Measurements from ENCODE around the gene EPSTI1. TPM values are rescaled to one million over a fixed set of nuclear protein-coding genes. Genes with fewer than 3 reads are reported as not detected.

EPSTI1 gene
- total RNA-seq, 1 donor from 2014 or later: 13.2 TPM

DNA sequence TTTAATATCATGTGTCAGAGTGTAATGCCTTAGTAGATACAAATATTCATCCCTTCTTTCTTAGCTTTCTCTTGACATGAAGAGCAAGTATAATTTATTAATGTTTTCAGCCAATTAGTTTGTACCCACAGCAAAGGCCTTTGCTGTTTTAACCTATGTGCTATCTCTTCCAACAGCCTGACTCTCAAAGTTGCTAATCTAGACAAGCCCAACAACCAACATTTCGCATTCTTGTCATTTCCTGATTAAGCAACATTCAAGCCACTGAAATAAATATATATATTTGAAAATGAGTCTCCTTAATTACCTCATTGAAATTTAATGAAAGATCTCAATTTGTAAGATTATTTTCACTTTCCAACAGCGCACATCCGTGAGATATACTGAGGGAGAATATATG is 18.5 kb downstream of the EPSTI1 start:
- H3K9me3 Mint-ChIP-seq (ENCODE audit: unreplicated experiment): peaks cover 3% of the 10 kb centered on the region

GRCh38 chr13:42971691-42972347 is 20.2 kb downstream of the EPSTI1 start:
- H3K4me1 Mint-ChIP-seq (ENCODE audit: unreplicated experiment): peaks cover 29% of the 10 kb centered on the region
- H3K4me3 Mint-ChIP-seq (ENCODE audit: unreplicated experiment): no peak overlapping the region
- DNase-seq (ENCODE audit: extremely low spot score, unreplicated experiment): no peak
- no peaks in the 10 kb centered on the region for H3K36me3 Mint-ChIP-seq (ENCODE audit: unreplicated experiment)
- no peak overlapping the region for H3K27ac Mint-ChIP-seq (ENCODE audit: unreplicated experiment)
- no peaks in the 10 kb centered on the region for H3K9me3 Mint-ChIP-seq (ENCODE audit: unreplicated experiment)
- TF ChIP-seq, protein P1, sequence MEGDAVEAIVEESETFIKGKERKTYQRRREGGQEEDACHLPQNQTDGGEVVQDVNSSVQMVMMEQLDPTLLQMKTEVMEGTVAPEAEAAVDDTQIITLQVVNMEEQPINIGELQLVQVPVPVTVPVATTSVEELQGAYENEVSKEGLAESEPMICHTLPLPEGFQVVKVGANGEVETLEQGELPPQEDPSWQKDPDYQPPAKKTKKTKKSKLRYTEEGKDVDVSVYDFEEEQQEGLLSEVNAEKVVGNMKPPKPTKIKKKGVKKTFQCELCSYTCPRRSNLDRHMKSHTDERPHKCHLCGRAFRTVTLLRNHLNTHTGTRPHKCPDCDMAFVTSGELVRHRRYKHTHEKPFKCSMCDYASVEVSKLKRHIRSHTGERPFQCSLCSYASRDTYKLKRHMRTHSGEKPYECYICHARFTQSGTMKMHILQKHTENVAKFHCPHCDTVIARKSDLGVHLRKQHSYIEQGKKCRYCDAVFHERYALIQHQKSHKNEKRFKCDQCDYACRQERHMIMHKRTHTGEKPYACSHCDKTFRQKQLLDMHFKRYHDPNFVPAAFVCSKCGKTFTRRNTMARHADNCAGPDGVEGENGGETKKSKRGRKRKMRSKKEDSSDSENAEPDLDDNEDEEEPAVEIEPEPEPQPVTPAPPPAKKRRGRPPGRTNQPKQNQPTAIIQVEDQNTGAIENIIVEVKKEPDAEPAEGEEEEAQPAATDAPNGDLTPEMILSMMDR (IDR thresholded peaks at IDR 0.05): no peak
- no peaks in the 10 kb centered on the region for H3K27me3 Mint-ChIP-seq (ENCODE audit: unreplicated experiment)

More for the DNA sequence above, 18.5 kb downstream of the EPSTI1 start:
- Mint-ChIP-seq H3K36me3 (ENCODE audit: unreplicated experiment) (peaks cover 3% of the 10 kb centered on the region), H3K27ac (ENCODE audit: unreplicated experiment) (no peak overlapping the region), H3K4me1 (ENCODE audit: unreplicated experiment) (peaks cover 23% of the 10 kb centered on the region), H3K27me3 (ENCODE audit: unreplicated experiment) (no peaks in the 10 kb centered on the region), H3K4me3 (ENCODE audit: unreplicated experiment) (no peak overlapping the region)
- TF ChIP-seq, protein P1 (IDR thresholded peaks at IDR 0.05): no peak
- DNase-seq (ENCODE audit: extremely low spot score, unreplicated experiment): no peak

- H3K9me3 Mint-ChIP-seq (ENCODE audit: unreplicated experiment): no peaks in the 10 kb centered on the region
- H3K36me3 Mint-ChIP-seq (ENCODE audit: unreplicated experiment): no peaks in the 10 kb centered on the region
- no peak for DNase-seq (ENCODE audit: extremely low spot score, unreplicated experiment)
- H3K4me1 Mint-ChIP-seq (ENCODE audit: unreplicated experiment): peaks cover 29% of the 10 kb centered on the region
- H3K4me3 Mint-ChIP-seq (ENCODE audit: unreplicated experiment): no peak overlapping the region
- TF ChIP-seq, protein P1 (IDR thresholded peaks at IDR 0.05): peak; percentile 69
- no peaks in the 10 kb centered on the region for H3K27me3 Mint-ChIP-seq (ENCODE audit: unreplicated experiment)
- peak overlapping the region; percentile 47 for H3K27ac Mint-ChIP-seq (ENCODE audit: unreplicated experiment)
These were observed 21.0 kb downstream of the EPSTI1 start for GRCh38 chr13:42970824-42971690.

DNA sequence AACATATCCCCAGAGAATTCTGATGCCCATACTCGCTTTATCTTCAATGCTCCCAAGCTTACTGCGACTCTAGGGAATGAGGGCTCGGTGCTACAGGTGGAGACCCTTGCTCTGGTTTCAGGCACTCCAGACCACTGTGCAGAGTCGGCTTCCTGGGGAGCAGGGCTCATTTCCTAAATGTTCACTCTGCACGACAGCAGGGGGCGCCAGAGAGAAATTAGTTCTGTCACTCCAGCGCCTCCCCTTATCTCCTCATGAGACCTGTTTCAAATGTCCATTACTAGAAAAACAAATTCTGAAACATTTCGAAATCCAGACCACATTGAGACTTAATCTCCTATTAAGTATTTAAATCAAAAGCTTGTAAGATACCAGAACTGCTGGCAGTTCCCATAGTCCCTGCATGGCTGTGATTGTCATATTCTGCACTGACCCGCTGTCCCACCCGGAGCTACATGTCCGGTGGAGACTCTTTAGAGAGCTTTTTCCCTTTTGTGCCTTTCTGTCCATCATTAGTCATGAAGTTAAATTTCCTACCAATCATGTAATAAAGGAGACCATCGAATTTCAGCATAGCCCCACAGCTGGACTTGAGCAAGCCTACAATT is 22.4 kb downstream of the EPSTI1 start:
- peak overlapping the region; percentile 69 for H3K27ac Mint-ChIP-seq (ENCODE audit: unreplicated experiment)

More for the DNA sequence above, 22.4 kb downstream of the EPSTI1 start:
- H3K36me3 Mint-ChIP-seq (ENCODE audit: unreplicated experiment): no peaks in the 10 kb centered on the region
- H3K9me3 Mint-ChIP-seq (ENCODE audit: unreplicated experiment): no peaks in the 10 kb centered on the region
- TF ChIP-seq, protein P1 (IDR thresholded peaks at IDR 0.05): peak; percentile 82
- no peaks in the 10 kb centered on the region for H3K27me3 Mint-ChIP-seq (ENCODE audit: unreplicated experiment)
- no peak overlapping the region for H3K4me3 Mint-ChIP-seq (ENCODE audit: unreplicated experiment)
- peak; percentile 87 for DNase-seq (ENCODE audit: extremely low spot score, unreplicated experiment)
- H3K4me1 Mint-ChIP-seq (ENCODE audit: unreplicated experiment): peaks cover 37% of the 10 kb centered on the region

Data from osteocyte (in vitro differentiated cells).